Right renal cortex interstitium (tissue), 3 donors: ENCODE measurements around the gene CISTR. TPM values are rescaled to one million over a fixed set of nuclear protein-coding genes. Genes with fewer than 3 reads are reported as not detected.

Source experiments
- DNase-seq, 3 donors: peaks; one replicate each; pipeline ENCODE4 v3.0.0-alpha.2; 2013; ENCODE audit warnings: low read depth in 3 of 3, low spot score in 2 of 3
- polyA plus RNA-seq, 3 donors: library from polyadenylated mRNA; unstranded; fragments of 120-200 nt; gene quantifications; one replicate each; pipeline ENCODE4 v1.2.1, GENCODE V29; 2013; ENCODE audit not compliant: insufficient read length in 3 of 3

Gene CISTR
- polyA plus RNA-seq, 3 donors: 0.23 TPM; not detected in 2

DNA sequence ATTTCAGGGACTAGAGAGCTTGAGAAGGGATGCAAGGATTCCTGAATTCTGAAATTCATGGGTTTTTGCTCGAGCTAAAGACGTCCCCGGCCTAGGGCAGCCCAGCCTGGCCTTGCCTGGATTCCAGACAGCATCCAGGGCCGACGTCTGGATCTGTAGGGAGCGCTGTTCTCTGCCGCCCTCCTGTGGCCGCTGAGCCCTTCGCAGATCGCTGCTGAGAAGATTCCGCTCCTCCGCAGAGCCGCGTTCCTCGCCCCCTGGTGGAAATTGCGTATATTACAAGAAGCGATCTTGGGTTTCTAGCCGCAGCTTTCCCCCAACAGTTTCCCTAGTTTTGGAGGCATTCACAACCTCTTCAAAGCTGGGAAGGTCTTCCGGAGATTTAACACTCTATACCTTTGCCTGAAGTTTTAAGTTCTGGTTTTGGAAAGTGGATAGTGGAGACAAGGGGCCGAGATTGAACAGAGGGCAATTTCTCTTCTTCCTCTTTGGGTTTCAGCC, 5.1 kb downstream of the CISTR start:
- DNase-seq: peak in 2 of 3 donors; percentile 86 to 87

DNA sequence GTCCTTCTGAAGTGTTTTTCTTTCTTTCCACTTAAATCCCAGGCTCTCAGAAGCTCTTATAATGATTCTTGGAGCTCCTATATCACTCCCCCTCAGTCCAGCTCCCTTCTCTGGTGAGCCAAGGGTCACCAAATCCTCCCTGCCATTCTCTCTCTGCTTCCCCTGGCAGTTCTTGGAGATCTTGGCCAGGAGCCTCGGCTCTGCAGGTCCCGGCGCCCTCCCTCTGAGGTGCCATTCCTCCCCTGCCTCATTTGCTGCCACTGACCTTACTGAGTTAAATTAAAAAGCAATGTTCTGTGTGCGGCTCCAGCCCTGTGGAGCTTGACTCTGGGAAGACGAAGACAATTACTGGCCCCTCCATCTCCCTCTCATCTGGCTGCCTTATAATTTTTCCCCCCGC, 7.0 kb downstream of the CISTR start:
- no peak for DNase-seq

DNA sequence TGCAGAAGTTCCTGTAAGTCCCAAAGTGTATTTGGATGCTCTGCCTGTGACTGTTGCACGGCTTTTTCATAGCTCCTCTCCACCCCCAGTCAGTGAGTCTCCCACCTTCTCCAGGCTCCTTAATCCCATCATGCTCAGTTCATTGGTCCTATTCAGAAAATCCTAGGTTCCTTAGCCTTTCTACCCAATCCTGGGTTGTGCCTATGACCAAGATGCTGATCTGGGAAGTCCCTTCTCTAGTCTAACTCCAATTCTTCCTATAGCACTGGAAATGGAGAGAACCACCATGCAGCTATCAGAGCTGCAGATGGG, 7.7 kb downstream of the CISTR start:
- no peak for DNase-seq

DNA sequence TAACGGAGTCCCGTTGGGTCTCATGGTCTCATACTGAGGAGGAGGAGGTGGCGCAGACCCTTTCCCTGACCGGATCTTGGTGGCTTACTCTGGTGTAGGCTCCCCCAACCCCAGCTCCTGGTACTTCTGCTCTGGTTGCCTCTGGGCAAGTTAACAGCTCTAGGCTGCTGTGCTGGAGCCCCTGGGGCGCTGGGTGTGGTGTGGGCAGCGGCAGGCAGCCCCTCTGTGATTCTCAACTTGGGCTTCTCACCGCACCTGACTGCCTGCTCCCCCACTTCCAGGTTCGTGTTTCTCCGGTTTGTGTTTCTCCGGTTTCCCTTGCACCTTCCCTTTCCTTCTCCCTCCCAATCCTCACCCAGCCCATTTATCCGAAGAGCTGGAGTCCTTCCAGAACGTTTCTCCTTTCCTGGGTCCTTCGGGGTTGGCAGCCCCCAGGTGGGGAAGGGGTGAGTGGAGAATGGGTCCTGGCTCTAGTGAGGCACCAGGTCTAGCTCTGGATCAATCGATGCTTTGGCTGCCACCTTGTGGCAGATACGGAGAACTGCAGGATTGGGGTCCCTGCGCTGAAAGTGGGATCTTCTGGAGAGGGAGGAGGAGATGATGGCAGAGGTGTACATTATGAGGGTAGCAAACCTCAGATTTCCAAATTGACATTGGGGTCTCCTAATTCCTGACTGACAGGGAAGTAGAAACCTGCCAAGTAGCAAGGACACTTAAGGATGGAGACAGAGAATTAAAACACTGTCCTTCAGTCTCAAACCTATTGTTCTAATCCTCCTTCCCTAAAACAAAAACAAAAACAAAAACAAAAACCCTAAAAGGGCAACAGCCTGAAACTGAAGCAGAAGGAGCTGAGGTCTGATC, 8.3 kb downstream of the CISTR start:
- DNase-seq: no peak

DNA sequence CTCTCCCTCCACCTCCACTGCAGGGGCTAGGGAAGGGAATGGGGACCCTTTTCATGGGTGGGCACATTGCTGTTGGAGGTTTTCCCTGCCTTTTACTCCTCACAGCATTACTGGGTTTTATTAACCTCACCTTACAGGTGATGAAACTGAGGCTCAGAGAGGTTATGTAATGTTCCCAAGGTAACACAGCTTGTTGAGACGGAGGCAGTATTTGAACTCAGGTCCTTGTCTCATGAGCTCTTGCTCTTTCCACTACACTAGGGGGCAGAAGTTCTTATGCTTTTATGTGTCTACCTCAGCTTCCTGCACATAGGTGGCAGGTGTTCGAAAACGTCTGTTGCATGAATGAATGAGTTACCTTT, 11.7 kb downstream of the CISTR start:
- DNase-seq: no peak

DNA sequence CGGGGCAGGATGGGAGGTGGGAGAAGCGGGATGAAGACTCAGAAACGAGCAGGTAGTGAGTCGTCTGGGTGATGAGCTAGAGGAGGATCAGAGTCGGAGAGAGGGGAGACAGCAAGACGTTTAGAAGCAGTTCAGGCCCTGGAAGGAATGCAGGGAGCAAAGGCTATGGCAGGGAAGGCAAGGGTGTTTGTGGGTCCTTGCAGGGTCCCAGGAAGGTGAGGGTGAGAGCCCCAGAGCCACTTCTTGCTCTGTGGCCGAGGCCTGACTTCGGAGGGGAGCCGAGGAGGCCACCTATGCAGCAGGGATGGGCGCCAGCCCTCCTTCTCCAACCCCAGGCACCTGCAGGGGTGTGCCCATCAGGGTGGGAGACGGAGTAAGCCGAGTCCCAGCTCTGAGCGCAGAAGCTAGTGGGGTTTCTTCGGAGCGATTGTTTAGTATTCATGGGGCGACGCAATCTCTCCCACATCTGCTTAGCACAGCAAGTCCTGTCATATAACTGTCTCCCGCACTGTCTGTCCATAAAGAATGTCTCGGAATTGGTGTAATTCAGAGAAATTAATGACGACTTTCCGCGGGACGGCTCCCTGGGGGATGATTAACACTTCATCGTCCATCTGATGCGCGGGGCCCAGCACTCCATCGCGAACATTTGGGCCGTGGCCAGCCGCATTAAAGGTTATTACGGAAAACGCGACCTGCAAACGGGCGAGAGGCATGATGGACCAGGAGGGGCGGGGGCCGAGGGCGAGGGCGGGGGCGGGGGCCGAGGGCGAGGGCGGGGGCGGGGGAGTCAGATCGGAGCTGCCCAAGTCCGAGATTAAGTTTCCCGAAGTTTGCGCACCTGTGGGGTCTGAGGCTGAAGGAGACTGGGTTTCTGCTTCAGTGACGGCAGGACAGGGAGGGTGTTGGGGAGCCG, 12.3 kb downstream of the CISTR start:
- no peak for DNase-seq

DNA sequence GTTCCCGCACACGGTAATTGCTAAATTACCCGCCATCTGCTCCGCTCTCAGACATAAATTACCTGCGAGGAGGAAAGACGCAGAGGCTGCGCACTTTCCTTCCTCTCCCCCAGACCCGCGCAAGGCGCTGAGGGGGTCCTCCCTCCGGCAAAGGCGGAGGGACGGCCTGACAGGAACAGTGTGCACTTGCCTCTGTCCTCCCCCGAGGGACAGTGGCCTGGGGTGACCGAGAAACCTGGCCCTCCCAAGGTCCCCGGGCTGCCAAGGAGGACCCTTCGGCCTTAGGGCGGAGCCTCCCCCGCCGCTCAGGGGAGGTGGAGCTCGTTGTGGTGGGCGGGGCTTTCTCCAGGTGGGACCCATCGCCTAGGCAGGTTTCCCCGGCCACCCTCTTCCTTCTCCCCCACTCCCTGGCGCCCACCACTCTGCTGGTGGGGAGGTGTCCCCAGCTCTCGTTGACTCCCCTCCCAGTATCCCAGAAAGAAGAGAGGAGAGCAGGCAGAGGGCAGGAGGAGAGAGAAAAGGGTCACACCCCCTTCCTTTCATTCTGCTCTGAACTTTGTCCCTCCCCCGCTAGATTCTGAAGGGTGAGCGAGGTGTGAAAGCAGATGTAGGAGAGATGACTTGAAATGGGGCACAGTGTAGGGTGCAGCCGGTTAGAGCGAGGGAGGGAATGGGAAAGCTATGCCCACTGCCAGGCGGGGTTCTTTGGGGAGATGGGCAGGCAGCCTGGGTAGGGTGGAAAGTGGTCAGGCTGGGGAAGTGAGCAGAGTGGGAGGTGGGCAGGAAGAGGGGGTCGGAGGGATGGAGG, 13.2 kb downstream of the CISTR start:
- DNase-seq: no peak

DNA sequence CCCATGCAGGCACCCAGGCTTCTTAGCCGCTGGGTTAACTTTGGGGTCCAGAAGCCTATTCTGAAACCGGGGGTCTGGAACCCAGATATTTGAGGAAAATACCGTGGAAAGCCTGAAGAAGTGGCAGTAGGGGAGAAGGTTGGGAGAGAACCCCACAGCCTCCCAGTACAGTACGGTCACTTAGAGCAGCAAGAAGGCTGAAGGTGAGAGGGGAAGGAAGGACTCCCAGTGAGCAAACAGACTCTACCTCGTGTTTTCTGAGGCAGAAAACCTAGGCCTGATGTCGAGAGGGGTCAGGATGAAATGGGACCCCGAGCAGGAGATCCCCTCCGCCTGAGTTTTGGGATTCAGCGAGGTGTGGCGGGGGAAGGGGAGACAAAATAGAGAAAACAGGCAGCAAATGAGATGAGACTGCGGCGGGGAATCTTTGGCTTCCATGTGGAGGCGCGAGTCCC, 13.8 kb downstream of the CISTR start:
- DNase-seq: no peak

DNA sequence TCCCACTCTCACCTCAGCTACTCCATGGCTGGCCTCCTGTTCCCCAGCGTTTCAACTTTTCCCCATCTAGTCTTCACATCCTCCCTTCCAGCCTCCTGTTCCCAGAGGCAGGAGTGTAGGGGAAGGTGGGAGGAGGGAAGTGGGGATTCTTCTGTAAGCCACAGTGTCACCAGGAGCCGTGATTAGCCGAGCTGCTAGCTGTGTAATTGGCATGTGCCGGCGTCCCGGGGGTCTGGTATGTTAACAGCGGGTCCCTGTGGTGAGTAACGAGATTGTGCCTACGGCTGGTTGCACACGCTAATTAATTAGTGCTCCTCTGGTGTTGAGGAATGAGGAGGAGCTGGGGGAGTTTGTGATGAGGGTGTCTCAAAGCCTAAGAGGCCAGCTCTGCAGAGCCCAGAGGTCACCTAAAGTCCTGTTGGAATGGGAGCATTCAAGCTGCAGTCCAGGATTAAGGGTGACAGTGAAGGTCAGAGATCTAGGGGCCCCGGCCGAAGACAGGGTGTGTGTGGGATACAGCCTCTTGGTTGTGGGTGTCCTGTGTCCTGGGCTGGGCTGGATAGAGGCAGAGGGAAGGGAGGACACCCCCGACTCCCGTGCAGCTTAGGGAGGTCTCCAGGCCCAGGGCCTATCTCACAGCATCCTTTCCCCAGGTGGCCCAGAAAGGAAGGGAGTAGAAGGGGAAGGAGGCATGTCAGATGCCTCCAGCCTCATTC, 14.5 kb downstream of the CISTR start:
- no peak for DNase-seq

DNA sequence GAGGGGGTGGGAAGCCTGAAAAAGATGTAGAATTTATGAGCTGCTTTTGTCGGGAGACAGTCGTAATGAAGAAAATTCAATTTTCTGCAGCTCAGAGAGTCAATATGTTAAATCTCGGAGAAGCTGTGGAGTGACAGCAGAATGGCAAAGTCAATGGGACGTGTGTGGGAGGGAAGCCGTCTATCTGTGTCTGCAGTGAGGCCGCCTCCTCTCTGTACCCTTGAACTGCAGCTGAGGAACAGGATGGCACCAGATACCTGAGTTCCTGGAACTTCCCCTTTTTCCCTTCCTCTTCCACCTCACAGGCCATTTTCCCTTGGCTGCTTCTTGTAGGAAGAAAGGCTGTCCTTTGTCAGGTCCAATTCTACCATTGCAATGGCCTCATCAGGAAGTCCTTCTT, 15.2 kb downstream of the CISTR start:
- DNase-seq: no peak

DNA sequence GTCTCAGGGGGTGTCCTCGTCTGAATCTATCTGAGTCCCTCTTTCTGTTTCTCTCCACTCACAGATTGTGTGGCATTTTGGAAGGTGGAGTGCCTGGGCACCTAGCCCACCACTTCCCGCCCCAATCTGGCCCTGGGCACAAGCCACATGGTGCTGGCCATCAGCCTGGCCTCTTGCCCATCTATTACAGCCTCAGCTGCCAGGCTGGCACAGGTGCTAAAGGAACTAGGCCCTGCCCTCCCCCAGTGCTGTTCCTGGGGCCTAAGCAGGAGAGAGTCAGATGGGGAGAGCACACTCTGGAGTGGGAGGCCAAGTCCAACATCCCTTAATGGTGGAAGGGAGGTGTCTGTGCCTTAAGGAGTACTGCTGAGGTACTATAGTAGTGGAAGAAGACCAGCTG, 16.2 kb downstream of the CISTR start:
- no peak for DNase-seq

DNA sequence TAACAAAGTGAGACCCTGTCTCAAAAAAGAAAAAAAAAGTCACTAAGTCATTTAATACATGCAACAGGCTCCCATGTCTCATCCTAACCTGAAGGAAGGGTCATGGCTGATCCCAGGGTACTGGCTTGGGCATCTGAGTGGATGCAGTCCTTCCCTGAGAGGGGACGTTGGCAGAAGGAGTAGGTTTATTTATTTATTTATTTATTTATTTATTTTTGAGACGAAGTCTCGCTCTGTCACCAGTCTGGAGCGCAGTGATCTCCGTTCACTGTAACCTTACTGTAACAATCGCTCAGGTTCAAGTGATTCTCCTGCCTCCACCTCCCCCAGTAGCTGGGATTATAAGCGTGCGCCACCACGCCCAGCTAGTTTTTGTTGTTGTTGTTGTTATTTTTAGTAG, 17.4 kb downstream of the CISTR start:
- no peak for DNase-seq

DNA sequence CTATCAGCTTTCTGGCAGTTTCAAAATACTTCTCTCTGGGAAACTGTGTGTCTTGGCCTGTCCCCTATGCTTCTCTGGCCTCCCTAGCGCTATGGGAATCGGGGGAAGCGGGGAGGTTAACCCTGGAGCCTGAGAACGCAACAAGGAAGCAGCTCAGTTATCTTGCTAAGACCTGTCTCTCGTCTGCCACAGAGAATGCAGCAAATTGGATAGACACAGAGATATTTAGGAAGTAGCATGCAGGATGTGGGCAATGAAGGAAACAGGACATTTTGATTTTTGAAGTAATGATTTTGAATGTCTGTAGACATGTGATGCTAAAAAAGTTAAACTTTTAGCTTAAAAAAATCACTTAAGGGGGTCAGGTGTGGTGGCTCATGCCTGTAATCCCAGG, 18.0 kb downstream of the CISTR start:
- DNase-seq: no peak

DNA sequence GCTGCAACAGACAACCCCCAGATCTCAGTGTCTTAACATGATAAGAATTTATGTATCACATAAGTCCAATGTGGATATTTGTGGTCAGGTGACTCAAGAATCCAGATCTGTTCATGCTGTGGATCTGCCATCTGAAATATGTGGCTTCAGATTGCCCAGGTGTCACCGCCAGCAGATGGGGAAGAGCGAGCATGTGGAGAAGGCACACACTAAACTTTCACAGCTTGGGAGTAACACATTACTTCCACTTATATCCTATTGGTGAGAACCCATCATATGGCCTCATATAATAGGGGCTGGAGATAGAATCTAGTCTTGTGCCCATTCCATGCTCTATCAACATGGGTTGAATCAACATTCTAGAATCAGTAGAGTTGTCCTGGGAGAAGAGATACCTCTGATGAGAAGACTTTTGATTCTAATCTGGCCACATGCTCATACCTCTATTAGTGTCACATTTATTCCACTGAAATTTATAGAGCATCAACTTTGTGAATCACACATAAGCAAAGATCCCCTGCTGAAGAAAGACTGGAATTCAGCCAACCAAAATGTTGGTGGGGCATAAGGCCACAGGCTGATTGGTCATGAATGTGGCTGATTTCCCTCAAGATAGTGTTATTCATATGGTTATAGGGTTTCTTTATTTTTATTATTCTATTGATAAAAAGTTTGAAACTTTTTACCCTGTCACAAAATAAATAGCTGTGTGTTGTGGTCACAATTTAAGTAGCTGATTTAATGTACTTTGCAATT, 18.6 kb downstream of the CISTR start:
- no peak for DNase-seq

DNA sequence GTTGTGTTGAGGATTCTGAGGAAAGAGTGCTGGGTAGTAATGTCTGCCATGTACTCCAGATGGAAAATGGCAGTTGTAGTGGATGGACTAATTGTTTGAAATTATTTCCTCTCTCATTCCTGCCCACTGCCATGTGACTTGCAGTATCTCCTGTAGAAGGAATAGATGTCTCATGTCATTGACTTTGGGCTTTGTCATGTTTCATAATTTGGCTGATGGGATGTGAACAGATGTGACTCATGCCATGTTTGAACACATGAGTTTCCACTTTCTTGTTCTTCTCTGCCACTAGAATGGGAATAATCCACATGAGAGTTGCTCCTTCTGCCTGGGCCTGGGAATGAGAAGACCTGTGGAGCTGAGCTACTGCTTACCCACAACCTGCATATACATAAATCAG, 22.1 kb downstream of the CISTR start:
- DNase-seq: no peak

DNA sequence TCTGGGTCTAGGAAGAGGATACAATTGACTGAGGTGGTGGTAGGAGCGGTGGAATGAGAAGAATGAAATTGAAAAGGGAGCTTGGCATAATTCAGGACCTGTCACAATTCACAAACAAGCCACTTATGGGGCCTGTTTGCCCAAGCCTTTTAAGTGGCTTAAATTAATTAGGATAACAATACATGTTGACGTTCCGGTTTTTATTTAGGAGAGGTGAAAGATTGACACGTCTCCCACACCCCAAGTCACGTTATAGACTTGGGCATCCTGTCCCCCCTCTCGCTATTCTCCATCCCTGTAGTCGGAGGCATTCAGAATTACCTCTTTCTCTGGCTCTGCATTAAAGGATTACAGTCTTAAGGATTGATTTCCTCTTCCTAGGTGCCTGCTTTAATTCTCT, 23.6 kb downstream of the CISTR start:
- DNase-seq: no peak

DNA sequence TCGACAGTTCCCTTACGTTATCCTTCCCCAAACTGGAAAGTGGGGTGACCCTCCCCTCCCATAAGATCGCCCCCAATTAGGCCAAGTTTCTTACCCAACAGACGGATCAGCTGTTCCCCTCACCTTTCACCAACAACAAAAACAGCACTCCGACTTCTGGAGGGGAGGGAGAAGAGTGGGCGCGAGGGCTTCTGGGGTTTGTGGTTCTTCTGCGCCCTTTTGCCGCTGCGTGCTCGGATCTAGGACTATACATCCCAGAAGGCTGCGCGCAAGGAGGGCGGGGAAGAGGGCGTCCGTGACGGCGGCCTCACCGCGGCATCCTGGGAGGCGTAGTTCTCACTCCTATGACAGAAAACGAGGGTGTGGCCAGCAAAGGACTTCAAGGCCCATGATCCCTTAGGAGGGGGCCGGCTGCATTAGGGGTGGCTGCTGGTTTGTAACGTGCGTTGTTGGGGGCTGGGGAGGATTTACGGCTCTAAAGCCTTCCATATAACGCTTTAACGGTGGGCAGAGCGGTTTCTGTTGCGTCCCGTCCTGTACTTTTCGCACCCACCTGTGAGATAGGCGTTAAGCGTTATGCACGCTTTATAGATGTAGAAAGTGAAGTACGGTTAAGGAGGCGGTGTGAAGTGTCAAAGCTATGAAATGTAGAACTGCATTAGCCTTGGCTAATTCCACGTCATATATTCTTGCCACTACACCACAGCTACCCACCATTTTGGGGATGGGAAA, 24.3 kb downstream of the CISTR start, which contains the start of gene CALCOCO1:
TSS of gene CALCOCO1 (minus strand) at position 143 of the 732 bp plus-strand sequence. CDS start 2,210 bp downstream, outside the sequence.
- peak; percentile 89 to 95 (median 90) for DNase-seq

DNA sequence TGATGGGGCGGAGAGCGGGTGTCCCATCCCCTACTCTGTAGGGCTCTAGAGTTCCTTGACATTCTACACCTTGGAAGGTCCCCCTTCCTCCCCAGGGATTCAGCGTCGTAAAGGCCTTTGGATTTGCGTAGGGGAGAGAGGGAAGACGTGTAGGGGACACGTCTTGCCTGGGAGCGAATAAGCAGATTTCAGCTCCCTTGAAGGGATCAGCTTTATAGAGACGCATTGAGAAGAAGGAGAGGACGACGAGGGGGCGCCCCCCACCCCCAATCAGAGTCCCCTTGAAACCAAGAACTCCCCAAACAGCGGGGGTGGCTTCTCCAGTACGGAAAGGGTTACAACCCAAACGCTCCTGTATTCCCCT, 24.9 kb downstream of the CISTR start:
- DNase-seq: no peak

DNA sequence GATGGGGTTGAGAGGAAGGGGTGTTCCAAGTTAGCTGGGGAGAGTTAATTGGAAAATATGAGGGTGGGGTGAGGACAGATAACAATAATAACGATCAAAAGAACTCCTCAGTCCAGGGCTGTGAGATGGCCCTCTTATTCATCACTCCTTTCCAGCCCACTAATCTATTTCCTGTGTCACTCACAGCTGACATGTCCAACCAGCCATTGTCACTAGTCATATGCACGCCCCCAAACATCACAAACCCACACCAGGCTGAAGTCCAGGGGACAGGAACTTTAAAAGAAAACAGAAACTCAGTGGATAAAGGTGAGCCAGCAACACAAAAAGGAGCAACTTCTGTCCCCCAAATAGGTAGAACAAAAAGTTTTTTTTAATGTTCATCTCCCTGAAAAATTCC, 25.4 kb downstream of the CISTR start:
- DNase-seq: no peak
